ENCODE data around the gene TNS1. TPM values are rescaled to one million over a fixed set of nuclear protein-coding genes. Genes with fewer than 3 reads are reported as not detected.

The TNS1 gene
- total RNA-seq, 1 donor: 48.9 TPM

GRCh38 chr2:217927601-217928323, 75.0 kb downstream of the TNS1 start:
- no peak overlapping the region for H2AFZ ChIP-seq (ENCODE audit: low read length)
- H3K36me3 ChIP-seq (ENCODE audit: insufficient read depth, low read length): peaks cover 5% of the 10 kb centered on the region
- peak overlapping the region; percentile 28 for H3K27ac ChIP-seq (ENCODE audit: low read depth, low read length)
- H3K27me3 ChIP-seq (ENCODE audit: insufficient read depth, low read length): no peaks in the 10 kb centered on the region
- no peak overlapping the region for H3K4me3 ChIP-seq (ENCODE audit: insufficient read depth, low read length)
- H3K9me3 ChIP-seq (ENCODE audit: low read depth, low read length): no peaks in the 10 kb centered on the region
- H3K79me2 ChIP-seq (ENCODE audit: insufficient read depth, low read length): peaks cover 97% of the 10 kb centered on the region
- peak; percentile 53 for DNase-seq (ENCODE audit: insufficient read length, low spot score, missing footprints)
- peaks cover 42% of the 10 kb centered on the region for H3K4me1 ChIP-seq (ENCODE audit: insufficient read depth, low read length)
- no peak overlapping the region for H3K4me2 ChIP-seq (ENCODE audit: insufficient read depth, low read length)
- no peak for TF ChIP-seq CTCF (IDR thresholded peaks at IDR 0.05; ENCODE audit: extremely low read depth, low read depth, low read length)
- peaks cover 3% of the 10 kb centered on the region for H4K20me1 ChIP-seq (ENCODE audit: insufficient read depth, low read length)

- Histone ChIP-seq H3K9me3 (ENCODE audit: low read depth, low read length) (no peaks in the 10 kb centered on the region), H3K27me3 (ENCODE audit: insufficient read depth, low read length) (no peaks in the 10 kb centered on the region), H2AFZ (ENCODE audit: low read length) (no peak overlapping the region), H3K27ac (ENCODE audit: low read depth, low read length) (no peak overlapping the region), H3K4me3 (ENCODE audit: insufficient read depth, low read length) (no peak overlapping the region), H3K79me2 (ENCODE audit: insufficient read depth, low read length) (peaks cover 97% of the 10 kb centered on the region), H3K4me1 (ENCODE audit: insufficient read depth, low read length) (peaks cover 52% of the 10 kb centered on the region), H3K36me3 (ENCODE audit: insufficient read depth, low read length) (peaks cover under 1% of the 10 kb centered on the region), H3K4me2 (ENCODE audit: insufficient read depth, low read length) (no peak overlapping the region), H4K20me1 (ENCODE audit: insufficient read depth, low read length) (peaks cover 3% of the 10 kb centered on the region)
- peak; percentile 59 for DNase-seq (ENCODE audit: insufficient read length, low spot score, missing footprints)
- TF ChIP-seq CTCF (IDR thresholded peaks at IDR 0.05; ENCODE audit: extremely low read depth, low read depth, low read length): no peak
Observed at GRCh38 chr2:217926801-217927200, 76.0 kb downstream of the TNS1 start.

- Histone ChIP-seq H3K9me3 (ENCODE audit: low read depth, low read length) (no peaks in the 10 kb centered on the region), H3K27me3 (ENCODE audit: insufficient read depth, low read length) (no peaks in the 10 kb centered on the region), H3K36me3 (ENCODE audit: insufficient read depth, low read length) (no peaks in the 10 kb centered on the region), H3K4me2 (ENCODE audit: insufficient read depth, low read length) (no peak overlapping the region), H3K27ac (ENCODE audit: low read depth, low read length) (no peak overlapping the region), H3K4me3 (ENCODE audit: insufficient read depth, low read length) (no peak overlapping the region), H3K79me2 (ENCODE audit: insufficient read depth, low read length) (peaks cover 92% of the 10 kb centered on the region), H2AFZ (ENCODE audit: low read length) (no peak overlapping the region), H4K20me1 (ENCODE audit: insufficient read depth, low read length) (peaks cover 3% of the 10 kb centered on the region), H3K4me1 (ENCODE audit: insufficient read depth, low read length) (peaks cover 62% of the 10 kb centered on the region)
- DNase-seq (ENCODE audit: insufficient read length, low spot score, missing footprints): no peak
- no peak for TF ChIP-seq CTCF (IDR thresholded peaks at IDR 0.05; ENCODE audit: extremely low read depth, low read depth, low read length)
Observed at GRCh38 chr2:217924346-217924901, 78.4 kb downstream of the TNS1 start.

- H3K27me3 ChIP-seq (ENCODE audit: insufficient read depth, low read length): no peaks in the 10 kb centered on the region
- no peak overlapping the region for H3K4me3 ChIP-seq (ENCODE audit: insufficient read depth, low read length)
- TF ChIP-seq CTCF (IDR thresholded peaks at IDR 0.05; ENCODE audit: extremely low read depth, low read depth, low read length): no peak
- no peak overlapping the region for H2AFZ ChIP-seq (ENCODE audit: low read length)
- peaks cover 88% of the 10 kb centered on the region for H3K79me2 ChIP-seq (ENCODE audit: insufficient read depth, low read length)
- H3K4me2 ChIP-seq (ENCODE audit: insufficient read depth, low read length): no peak overlapping the region
- no peaks in the 10 kb centered on the region for H3K9me3 ChIP-seq (ENCODE audit: low read depth, low read length)
- DNase-seq (ENCODE audit: insufficient read length, low spot score, missing footprints): peak; percentile 27
- peaks cover 8% of the 10 kb centered on the region for H3K36me3 ChIP-seq (ENCODE audit: insufficient read depth, low read length)
- peaks cover 3% of the 10 kb centered on the region for H4K20me1 ChIP-seq (ENCODE audit: insufficient read depth, low read length)
- H3K4me1 ChIP-seq (ENCODE audit: insufficient read depth, low read length): peaks cover 55% of the 10 kb centered on the region
- H3K27ac ChIP-seq (ENCODE audit: low read depth, low read length): peak overlapping the region; percentile 80
Observed at GRCh38 chr2:217923007-217923686, 79.6 kb downstream of the TNS1 start.
